Measurements from ENCODE around the gene SDHA. TPM values are rescaled to one million over a fixed set of nuclear protein-coding genes. Genes with fewer than 3 reads are reported as not detected.

SDHA gene
- total and polyA plus RNA-seq, 2 of the 8 experiments (the other 6 are each of a cell fraction or from before 2014, with no cell fraction given): 59.7 to 87.3 TPM

- Histone ChIP-seq H2BK12ac (ENCODE audit: low read depth, low read length) (no peak overlapping the region), H4K5ac (ENCODE audit: insufficient read length, low read depth, low read length) (no peak overlapping the region), H3K79me1 (ENCODE audit: low read depth, low read length) (no peaks in the 10 kb centered on the region), H2AFZ (ENCODE audit: low read length) (no peak overlapping the region), H2BK120ac (replicated peaks; ENCODE audit: low read depth, low read length) (no peak overlapping the region), H3K23ac (ENCODE audit: insufficient read length) (no peak overlapping the region), H4K20me1 (replicated peaks in 1 of 2; ENCODE audit: control insufficient read depth in 1 of 2, insufficient read depth in 2 of 2, low read length in 2 of 2) (no peaks in the 10 kb centered on the region), H2BK15ac (ENCODE audit: low read length) (no peak overlapping the region), H3K4ac (replicated peaks; ENCODE audit: insufficient read length, low read depth, low read length) (no peak overlapping the region), H3K9me3 (ENCODE audit: insufficient read depth in 2 of 2, low read depth in 1 of 2, low read length in 1 of 2) (peaks cover 2 to 5% of the 10 kb centered on the region in 2 experiments; a peak in 2 of 4 replicates), H3K14ac (ENCODE audit: insufficient read length) (no peak overlapping the region), H3K36me3 (ENCODE audit: control insufficient read depth in 2 of 4, insufficient read depth in 4 of 4, low read length in 3 of 4) (peaks cover 0 to 49% (median 29%) of the 10 kb centered on the region in 4 experiments; a peak in 7 of 8 replicates), H3K27me3 (replicated peaks in 1 of 4; ENCODE audit: control insufficient read depth in 3 of 4, extremely low read depth in 1 of 4, insufficient read depth in 3 of 4, low read length in 3 of 4) (no peaks in the 10 kb centered on the region), H4K91ac (replicated peaks; ENCODE audit: insufficient read length, low read length) (no peak overlapping the region), H3K9ac (replicated peaks in 1 of 4; ENCODE audit: extremely low read depth in 1 of 4, low read depth in 3 of 4, low read length in 3 of 4) (no peak overlapping the region), H3K79me2 (ENCODE audit: control insufficient read depth in 1 of 2, insufficient read depth in 2 of 2, low read length in 2 of 2) (no peaks in the 10 kb centered on the region), H3K18ac (ENCODE audit: extremely low read depth, low read length) (no peak overlapping the region), H2BK5ac (ENCODE audit: low read depth, low read length) (no peak overlapping the region), H3K23me2 (ENCODE audit: low read depth, low read length) (no peaks in the 10 kb centered on the region), H3K27ac (ENCODE audit: low read depth, low read length) (no peak overlapping the region), H3K4me3 (ENCODE audit: extremely low read depth in 1 of 4, insufficient read depth in 2 of 4, low read depth in 3 of 4, low read length in 4 of 4) (no peak overlapping the region), H3K56ac (replicated peaks; ENCODE audit: insufficient read length, low read depth, low read length) (no peak overlapping the region), H3K4me1 (replicated peaks in 1 of 4; ENCODE audit: control insufficient read depth in 3 of 4, insufficient read depth in 4 of 4, low read length in 3 of 4) (no peaks in the 10 kb centered on the region), H3K4me2 (ENCODE audit: insufficient read depth in 1 of 2, low read depth in 2 of 2, low read length in 2 of 2) (no peak overlapping the region), H2BK20ac (ENCODE audit: low read length) (no peak overlapping the region), H4K8ac (ENCODE audit: extremely low read depth, insufficient read depth, low read length) (no peak overlapping the region), H2AK5ac (ENCODE audit: low read depth, low read length) (no peak overlapping the region)
- FAIRE-seq: no peak
- ChIA-PET POLR2A (ENCODE audit: partially characterized antibody) (no interaction called here), CTCF (ENCODE audit: partially characterized antibody) (no interaction called here)
- no peak for DNase-seq (ENCODE audit: low read depth in 1 of 2, low spot score in 2 of 2)
- 91% methylated on average over 10 of the region's 10 CpGs; no CpG with 5 or more reads in 1 of the 2 experiments for WGBS, 2 experiments (ENCODE audit: extremely low coverage in 1 of 2, insufficient coverage in 1 of 2, insufficient read length in 1 of 2, insufficient replicate concordance in 2 of 2, low coverage in 1 of 2, low lambda C conversion rate in 2 of 2, missing lambda C conversion rate in 1 of 2)
- no peak for TF ChIP-seq ASH2L (IDR thresholded peaks at IDR 0.05; ENCODE audit: low read length)
- TF ChIP-seq RBBP5 (IDR thresholded peaks at IDR 0.05; ENCODE audit: borderline replicate concordance, low read depth, low read length): no peak
- TF ChIP-seq ATF2 (IDR thresholded peaks at IDR 0.05; ENCODE audit: low read length): no peak
- TF ChIP-seq BCL11A (IDR thresholded peaks at IDR 0.05; ENCODE audit: low read depth in 2 of 2, low read length in 2 of 2): no peak
- no peak for TF ChIP-seq JUN (IDR thresholded peaks at IDR 0.05; ENCODE audit: low read depth, low read length)
- no peak for TF ChIP-seq SP4 (IDR thresholded peaks at IDR 0.05; ENCODE audit: low read length)
- TF ChIP-seq TBP (IDR thresholded peaks at IDR 0.05; ENCODE audit: low read depth, low read length): no peak
- TF ChIP-seq BRCA1 (IDR thresholded peaks at IDR 0.05; ENCODE audit: low read depth, low read length): no peak
- TF ChIP-seq TEAD4 (IDR thresholded peaks at IDR 0.05; ENCODE audit: low read depth, low read length): no peak
- no peak for TF ChIP-seq RFX5 (IDR thresholded peaks at IDR 0.05; ENCODE audit: borderline replicate concordance, low read depth, low read length)
- no peak for TF ChIP-seq CBX5 (IDR thresholded peaks at IDR 0.05; ENCODE audit: low read depth, low read length)
These were observed 34.4 kb downstream of the SDHA start for GRCh38 chr5:252546-252945.
